Measurements from ENCODE around the gene CTDP1.

Gene CTDP1

DNA sequence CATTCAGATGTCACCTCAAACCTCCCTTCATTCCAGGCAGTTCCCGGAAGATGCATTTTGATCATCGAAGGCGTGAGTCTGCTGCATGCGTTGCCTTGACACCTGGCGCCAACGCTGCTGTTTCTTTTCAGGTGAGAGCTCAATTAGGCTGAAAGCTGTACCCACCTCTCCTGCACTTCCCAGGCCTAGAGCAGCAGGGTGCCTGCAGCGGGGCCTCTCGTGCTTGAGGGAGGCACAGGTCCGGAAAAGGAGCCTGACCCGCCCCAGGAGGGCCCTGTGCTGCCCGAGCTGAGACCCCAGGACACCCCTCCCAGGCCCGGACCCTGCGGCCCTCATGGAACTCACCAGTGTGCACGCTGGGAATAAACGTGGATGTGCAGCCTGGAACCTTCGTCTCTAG is 86.7 kb downstream of the CTDP1 start:
- DNase-seq (ENCODE audit: low read depth), result no peak

DNA sequence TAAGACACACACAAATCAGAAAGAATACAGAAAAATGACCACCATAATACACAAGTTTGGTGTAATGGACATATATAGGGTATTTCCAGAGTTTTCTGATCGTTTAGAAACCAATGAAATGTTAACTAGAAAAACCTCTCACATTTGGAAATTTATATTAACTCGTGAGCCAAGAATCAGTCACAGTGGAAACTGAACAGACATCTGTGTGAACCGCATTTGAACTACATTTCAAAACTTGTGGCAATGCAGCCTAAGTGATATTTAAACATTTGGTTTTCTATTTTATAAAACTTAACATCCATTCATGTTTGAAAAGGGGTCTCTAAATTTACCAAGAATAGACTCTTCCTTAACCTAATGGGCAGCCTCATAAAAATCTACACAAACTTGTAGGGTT is 89.1 kb downstream of the CTDP1 start:
- DNase-seq (ENCODE audit: low read depth), result no peak

DNA sequence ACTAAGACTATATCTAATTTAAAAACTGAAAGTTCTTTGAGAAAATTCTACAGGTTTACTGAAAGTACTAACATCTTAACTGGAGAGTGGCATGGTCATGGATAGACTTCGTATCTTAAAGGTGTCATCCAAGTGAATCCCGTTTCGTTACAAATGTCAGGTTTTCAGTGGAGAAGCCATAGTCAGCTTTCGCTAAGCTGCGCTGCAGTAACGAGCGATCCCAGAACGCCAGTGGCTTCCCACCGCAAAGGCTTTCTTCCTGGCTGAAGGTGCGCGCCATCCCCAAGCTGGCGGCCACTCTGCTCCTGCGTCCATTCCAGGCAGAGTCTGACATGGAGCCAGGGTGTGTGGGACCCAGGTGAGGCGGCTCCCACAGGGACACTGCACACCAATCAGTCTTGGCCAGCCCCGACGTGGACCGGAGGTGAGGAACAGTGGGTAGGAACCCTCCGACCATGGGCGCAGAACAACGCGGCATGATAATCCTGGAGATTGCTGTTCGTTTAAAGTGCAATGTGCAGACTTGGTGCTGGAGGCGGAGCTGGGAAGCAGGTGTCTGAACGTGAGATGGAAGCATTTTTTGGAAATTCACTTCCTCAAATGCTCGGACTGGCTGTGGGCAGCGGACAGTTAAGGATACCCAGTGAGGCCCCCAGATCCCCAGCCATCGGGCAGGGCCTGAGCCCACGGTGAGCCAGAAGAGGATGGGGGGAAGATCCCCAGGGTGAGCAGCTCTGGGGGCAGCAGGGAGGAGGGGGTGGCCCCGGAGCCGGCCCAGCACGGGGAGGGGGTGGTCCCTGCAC is 90.3 kb downstream of the CTDP1 start:
- no peak for DNase-seq (ENCODE audit: low read depth)

DNA sequence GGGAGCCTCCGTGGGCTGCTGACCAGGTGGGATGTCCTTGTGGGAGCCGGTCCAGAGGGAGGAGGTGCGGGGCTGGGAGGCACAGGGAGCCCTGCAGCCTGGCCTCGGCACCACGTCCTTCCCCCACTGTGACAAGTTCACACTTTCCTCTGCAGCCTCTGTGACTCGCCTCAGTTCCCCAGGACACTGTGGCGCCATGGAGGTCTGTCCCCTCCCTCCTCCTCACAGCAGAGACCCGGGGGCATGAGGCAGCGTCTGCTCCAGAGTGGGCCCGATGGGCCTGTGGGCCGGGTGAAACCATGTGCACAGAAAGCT is 90.9 kb downstream of the CTDP1 start:
- DNase-seq (ENCODE audit: low read depth), result no peak

DNA sequence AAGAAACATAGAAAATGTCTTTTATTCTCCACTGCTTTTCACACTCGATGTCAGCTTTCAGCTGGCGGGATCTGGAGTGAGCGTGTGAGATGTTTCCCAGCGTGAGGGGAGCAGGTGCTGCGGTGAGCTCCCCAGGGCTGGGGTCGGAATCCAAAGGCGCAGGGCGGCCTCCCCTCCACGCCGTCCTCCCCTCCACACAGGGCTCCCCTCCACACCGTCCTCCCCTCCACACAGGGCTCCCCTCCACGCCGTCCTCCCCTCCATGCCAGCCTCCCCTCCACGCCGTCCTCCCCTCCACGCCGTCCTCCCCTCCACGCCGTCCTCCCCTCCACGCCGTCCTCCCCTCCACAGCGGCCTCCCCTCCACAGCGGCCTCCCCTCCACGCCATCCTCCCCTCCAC is 91.2 kb downstream of the CTDP1 start:
- no peak for DNase-seq (ENCODE audit: low read depth)

DNA sequence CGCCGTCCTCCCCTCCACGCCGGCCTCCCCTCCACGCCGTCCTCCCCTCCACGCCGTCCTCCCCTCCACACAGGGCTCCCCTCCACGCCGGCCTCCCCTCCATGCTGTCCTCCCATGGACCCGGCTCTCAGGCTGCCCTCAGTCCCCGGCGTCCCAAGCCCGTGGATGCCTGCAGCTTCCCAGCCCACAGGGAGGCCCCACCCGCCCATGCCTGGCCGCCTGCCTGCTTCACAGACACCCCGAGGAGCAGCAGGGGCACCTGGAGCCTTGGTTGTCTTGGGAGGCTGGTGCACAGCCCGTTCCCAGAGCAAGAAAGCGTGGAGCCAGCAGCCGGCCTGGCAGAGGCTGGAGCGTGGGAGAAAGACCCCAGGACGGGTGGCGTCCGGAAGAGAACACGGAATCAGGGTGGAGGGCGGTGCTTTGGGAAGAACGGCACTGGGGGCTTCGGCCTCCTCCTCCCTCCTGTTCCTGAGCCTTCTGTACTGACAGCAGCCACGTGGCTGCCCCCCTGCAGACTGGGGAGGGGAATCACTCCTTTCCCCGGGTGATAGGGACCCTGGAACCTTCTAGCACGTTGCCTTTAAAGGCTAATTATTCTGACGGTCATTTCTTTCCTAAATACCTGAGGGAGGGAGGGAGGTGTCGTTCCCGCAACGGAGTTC is 92.0 kb downstream of the CTDP1 start:
- no peak for DNase-seq (ENCODE audit: low read depth)

DNA sequence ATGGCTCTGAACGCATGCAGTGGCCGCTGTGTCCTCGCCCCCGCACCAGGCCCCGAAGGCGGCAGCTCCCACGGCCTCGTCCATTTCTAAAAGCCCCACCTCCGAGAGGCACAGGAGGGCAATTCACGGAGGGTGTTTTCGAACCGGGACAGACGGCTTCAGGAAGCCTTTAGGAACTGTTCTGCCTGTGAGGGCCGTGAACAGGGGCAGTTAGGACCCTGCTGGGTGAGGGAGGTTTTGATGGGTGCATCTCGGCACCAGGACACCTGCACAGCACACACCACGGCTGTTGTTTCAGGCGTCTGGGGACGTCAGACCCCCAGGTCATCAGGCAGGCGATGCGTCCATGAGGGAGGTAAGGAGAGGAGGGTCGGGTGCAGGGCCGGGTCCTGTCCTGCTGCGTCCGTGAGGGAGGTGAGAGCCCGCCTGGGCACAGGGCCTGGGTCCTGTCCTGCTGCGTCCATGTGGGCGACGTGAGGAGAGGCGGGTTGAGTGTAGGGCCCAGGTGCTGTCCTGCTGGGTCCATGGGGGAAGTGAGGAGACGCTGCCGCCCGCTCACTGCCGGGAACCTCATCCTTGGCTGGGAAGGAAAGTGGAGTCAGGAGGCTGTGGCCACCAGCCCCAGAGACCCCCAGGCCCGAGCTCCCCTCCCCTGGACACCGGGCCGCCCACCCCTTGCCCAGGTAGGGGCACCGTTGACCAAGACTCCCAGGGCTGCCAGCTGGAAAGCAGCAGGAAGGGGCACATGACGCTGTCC is 92.7 kb downstream of the CTDP1 start:
- DNase-seq (ENCODE audit: low read depth), result no peak

DNA sequence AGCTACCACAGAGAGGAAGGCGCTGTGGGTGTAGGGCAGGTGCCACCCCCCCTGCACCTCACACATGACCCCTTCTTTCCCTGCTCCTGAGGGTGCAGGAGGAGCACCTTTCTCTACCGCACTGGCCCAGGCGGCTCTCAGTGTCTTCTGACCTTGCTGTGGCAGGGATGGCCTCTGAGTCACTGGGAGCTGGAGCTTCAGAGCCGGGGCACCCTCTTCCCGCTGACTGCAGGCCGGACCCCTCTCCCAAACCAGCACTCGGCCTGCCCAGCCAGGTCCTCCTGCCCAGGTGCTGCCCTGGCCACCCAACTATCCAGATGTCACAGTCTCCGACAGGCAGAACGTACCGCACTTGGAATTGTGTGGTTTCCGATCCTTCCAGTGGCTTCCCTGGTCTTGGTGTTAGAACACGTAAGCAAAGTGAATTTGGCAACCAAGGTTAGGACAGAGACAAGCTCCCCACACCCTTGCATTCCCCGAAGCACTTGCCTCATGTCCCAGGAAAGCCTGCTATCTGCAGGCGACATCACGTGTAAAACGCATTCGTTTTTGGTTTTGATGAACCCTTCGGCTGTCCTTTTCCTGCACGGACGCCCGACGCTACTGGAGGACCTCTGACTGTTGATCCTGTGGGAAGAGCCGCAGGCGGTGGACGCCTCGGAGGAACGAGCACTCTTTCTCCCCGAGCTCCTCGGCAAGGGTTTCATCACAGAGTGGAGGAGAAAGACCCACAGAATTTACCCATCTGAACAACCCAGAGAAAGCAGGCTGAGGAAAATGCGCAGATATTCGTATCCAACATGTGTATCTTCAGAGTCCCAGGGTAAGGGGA is 93.5 kb downstream of the CTDP1 start:
- no peak for DNase-seq (ENCODE audit: low read depth)

DNA sequence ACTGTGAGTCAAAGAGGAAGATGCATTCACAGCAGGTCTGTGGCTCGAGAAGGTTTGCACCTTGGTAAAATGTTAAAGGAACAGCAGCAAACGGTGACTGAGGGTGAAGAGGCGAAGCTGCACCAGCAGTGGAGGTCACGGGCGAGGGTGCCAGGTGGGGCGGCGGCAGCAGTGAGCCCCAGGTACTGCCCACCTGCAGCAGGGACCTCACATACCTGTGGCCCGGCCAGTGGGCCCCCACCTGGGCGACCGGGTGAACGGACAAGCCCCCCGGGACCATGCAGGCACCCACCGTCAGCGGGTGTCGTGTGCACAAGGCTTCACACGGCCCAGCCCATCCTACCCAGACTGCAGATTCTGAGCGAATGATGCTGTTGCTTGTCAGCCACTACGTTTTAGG is 94.5 kb downstream of the CTDP1 start:
- no peak for DNase-seq (ENCODE audit: low read depth)

DNA sequence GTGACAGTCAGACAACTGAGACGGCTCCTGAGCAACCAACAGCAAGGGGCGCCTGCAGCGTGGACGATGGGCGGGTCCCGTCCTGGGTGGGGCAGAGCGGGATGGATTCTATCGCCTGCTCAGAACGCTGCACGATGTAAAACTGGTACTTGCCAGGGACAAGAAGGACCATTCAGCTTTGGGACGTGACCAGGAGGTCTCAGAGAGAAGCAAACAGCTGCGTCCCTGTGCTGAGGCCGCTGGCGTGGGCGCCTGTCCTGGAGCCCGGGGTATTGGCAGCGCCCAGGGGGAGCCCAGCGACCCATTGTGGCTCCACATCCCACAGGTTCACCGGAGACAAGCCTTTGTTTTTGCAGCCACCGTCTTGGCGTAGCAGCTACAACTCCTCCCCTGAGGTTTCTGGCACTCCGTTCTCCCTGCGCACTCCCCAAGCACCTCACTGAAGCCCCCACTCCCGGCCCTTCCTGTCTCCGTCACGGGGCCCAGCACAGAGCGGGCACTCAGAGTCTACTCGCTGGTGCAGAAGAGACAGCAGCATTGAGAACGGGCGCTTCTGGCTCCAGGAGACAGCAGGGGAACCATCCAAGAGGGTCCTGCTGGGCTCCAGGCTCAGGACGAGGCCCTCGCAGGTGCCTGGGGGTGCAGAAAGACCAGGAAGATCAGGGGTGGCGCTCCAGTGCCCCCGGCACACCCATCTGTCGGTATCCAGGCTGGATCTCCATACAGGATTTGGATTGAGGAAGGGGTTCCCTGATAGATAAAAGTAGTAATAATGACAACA is 96.0 kb downstream of the CTDP1 start:
- DNase-seq (ENCODE audit: low read depth), result no peak

DNA sequence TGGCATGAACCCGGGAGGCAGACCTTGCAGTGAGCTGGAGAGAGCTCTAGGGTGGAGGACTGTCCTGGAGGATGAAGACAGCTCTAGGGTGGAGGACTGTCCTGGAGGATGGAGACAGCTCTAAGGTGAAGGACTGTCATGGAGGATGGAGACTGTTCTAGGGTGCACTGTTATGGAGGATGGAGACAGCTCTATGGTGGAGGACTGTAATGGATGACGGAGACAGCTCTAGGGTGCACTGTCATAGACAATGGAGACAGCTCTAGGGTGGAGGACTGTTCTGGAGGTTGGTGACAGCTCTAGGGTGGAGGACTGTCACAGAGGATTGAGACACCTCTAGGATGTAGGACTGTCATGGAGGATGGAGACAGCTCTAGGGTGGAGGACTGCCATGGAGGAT is 97.1 kb downstream of the CTDP1 start:
- no peak for DNase-seq (ENCODE audit: low read depth)

DNA sequence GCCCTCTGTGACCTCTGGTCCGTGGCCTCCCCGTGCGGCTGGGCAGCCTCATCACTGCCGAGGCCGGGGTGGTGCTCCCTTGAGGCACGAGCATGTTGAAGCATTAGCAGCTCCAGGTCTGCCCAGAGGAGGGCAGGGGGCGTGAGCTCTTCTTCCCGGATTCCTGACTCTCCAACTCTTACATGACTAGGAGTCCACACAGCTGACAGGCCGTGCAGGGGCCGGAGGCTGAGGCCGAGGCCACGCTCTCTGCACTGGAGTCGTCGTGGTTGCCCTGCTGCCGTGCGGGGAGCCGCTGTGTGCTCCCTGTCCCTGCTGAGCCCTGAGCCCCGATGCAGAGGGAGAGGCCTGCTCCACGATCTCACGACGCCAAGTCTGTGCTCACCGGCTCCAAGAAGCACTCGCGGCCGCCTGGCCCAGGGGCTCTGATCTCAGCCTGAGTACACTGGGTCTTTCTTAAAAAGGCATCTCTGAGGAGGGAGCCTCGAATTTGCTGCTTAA is 98.7 kb downstream of the CTDP1 start:
- DNase-seq (ENCODE audit: low read depth), result no peak

DNA sequence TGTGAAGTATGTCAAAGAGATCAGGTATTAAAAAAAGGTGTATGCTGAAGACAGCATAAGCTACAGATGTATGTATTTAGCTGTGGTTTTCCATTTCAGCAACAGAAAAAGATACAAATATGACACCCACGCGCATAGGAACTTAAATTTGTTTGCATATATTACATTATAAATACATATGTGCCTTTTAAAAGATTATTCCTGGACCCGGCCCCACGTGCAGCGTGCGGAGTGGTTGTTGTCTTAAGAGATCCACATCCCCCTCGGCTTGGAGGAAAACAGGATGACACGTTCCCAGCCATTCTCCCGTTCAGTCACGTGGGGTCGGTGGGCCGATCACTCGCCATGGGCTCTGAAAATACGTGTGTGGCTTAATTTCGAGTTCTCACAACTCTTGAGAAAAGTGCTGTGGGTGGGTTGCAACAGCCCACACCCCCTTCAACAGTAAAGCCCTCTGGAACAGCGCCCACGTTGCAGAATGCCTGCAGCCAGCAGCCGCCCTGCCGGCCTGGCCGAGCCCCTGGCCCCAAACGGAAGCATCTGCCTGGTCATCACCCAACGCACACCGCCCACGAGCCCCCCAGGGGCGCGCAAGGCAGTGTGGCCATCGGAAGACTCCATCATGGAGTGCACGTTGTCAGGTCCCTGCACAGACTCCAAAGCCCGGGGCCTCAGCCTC is 99.6 kb downstream of the CTDP1 start:
- DNase-seq (ENCODE audit: low read depth), result no peak

DNA sequence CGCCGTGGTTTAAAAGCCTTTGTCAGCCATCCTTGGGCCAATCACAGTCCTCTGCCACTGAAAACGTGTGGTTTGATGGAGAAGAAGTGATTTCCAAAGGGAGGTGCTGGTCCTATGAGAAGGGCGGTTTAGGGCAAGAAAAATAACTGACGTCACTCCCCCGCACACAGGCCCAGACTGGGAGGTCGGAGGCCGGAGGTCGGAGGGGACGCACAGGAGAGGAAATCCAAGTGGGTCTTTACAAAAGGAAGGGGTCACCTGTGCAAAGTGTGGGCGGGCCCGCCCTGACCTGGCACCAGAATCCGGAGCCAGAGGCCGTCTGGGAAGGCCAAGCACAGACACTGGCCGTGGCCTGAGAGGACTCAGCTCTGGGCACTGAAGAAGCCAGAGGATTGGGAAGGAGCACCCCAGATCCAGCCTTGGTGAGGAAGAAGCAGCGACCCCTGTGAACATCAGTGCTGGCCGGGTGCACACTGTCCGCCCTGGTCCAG is 100.1 kb downstream of the CTDP1 start:
- no peak for DNase-seq (ENCODE audit: low read depth)

DNA sequence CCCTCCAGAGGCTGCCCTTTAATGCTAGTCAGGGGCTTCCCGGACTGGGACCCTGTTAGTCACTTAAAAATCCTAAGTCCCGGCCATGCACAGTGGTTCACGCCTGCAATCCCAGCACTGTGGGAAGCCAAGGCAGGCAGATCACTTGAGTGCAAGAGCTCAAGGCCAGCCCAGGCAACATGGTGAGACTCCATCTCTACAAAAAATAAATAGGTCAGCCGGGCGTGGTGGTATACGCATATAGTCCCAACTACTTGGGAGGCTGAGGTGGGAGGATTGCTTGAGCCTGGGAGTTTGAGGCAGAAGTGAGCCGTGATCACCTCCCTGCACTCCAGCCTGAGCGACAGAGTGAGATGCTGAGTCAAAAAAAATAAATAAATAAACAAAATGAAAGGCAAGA is 100.9 kb downstream of the CTDP1 start:
- no peak for DNase-seq (ENCODE audit: low read depth)

DNA sequence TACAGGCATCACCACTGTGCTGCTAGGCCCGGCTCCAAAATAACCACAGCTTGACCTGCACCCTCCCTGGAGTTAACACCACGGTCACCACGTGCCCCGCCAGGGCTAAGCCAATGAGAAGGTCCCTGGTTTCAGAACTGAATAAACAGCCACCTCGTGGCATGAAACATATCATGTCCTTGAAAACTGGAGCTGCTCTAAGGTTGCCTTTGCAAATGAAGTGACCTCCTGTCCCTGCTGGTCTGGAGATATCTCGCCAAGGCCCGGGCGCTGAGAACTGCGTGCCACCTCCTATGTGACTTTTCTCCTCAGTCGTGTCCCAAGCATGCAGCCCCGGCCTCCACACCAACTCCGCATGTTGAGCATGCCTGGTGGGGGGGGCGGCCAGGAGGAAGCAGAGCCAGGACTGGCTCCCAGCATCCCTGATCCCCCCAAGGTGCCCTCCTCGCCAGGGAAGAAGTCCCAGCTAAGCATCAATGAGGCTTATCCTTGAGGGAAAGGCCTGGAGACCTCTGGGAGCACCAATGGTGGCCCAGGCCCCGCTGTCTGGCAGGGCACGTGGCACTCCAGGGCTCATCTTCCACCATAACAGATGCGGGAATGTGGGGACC is 101.8 kb downstream of the CTDP1 start:
- no peak for DNase-seq (ENCODE audit: low read depth)

DNA sequence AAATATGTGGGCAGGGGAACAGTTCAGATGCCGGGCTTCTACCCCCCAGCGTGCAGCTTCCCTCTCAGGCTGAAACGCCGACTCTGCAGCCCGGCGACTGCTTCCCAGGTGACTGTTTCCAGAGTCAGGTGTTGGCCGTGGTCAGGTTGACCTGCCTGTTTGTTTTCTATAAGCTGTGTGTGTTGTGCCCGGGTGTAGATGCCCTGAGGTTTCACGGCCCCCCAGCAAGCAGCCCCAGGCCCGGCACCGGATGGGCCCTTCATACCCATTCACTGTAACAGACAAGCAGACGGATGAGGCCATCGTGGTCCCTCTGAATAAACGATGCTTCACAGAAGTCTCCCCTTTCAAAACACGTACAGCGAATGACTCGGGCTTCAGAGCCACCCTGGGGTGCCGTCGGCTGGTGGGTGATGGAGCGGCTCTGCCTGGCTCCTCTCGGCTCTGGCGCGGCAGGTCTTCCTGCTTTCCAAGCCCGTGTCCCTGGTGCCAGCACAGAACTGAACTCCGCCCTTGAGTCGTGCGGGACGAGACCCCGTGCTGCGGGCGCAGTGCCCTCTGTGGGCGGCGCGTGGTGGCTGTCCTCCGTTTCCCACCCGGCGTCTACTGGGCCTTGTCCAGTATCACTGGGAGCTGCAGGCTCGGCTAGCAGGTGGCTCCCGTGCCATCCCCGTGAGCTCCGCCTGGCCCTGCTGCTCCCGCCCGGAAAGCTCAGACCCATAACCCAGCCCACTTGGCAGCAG is 103.1 kb downstream of the CTDP1 start:
- no peak for DNase-seq (ENCODE audit: low read depth)

DNA sequence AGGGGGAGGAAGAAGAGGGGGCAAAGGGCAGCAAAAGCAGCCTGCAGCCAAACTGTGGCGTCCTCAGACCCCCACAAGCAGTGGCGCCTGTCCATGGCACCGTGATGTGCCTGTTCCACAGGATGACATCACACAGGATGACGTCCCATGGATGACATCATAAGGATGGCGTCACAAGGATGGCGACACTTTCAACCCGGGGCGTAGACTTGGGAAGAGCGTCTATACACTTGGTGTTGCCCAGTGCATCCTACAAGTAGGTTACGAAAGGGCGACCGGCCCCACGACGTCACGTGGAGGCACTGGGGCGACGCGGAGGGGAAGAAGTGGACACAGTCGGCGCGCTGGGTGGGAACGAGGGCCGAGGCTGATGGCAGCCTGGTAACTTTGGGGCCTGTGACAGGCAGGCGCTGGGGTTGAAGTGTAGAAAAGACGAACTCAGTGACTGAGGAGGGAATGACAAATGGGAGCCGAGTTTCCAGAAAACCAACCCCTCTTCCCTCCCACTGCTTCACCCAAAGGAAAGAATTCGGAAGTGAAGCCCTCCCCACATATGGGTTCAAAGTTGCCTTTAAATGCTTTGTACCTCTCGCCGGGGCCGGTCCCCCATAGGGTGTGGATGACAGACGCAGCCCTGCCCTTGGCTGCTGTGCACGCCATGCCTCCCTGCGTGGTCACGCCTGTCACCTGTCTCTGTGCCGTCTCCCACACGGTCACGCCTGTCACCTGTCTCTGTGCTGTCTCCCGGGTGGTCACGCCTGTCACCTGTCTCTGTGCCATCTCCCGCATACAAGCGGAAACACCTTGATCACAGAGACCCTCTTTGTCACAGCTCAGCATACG is 104.7 kb downstream of the CTDP1 start:
- no peak for DNase-seq (ENCODE audit: low read depth)
